HG03280 (cell line): ENCODE results near the gene MGME1.
A peak's percentile ranks its signal among the peaks of the same experiment; 100 is the strongest.

Experiments used
- ATAC-seq: cut with Tn5 transposase; IDR thresholded peaks from one replicate; pipeline ENCODE4 v1.9.1; 2021; ENCODE audit warnings: mild to moderate bottlenecking, moderate library complexity; ENCODE audit not compliant: unreplicated experiment

The MGME1 gene, protein sequence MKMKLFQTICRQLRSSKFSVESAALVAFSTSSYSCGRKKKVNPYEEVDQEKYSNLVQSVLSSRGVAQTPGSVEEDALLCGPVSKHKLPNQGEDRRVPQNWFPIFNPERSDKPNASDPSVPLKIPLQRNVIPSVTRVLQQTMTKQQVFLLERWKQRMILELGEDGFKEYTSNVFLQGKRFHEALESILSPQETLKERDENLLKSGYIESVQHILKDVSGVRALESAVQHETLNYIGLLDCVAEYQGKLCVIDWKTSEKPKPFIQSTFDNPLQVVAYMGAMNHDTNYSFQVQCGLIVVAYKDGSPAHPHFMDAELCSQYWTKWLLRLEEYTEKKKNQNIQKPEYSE

GRCh38 chr20:17968366-17969277 is at the start of gene MGME1, which contains the start of gene SNX5:
MGME1 (plus strand) TSS chr20:17969018; CDS start chr20:17969860, 842 bp downstream.
SNX5 (minus strand) TSS chr20:17968794; CDS start chr20:17968425, 369 bp downstream.
- peak; percentile 82 for ATAC-seq

DNA sequence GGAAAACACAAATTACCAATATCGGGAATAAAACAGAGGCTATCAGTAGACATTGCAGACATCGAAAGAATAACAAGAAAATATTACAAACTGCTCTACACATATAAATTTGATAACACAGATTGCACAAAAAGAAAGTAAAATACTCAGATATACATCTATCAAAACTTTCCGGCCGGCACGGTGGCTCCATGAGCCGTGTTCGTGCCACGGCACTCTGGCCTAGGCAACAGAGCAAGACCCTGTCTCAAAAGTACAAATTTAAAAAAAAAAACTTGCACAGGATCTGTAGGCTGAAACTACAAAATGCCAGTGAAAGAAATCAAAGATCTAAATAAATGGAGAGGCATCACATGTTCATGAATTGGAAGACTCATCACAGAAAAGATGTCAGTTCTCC is 49.7 kb upstream of the MGME1 start:
- no peak for ATAC-seq

DNA sequence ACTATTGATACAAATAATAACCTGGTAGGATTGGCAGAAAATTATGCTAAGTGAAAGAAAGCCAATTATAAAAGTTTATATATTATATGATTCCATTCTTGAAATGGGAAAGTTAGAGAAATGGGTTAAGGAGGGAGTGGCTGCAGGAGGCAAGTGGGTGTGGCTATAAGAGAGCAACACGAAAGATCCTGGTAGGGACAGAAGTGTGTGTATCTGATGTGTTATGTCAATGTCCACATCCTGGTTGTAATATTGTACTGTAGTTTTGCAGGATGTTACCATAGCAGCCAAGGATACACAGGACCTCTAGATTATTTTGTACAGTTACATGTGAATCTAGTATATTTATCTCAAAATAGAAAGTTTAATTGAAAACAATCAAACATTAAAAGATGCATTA is 47.0 kb upstream of the MGME1 start:
- no peak for ATAC-seq

GRCh38 chr20:17925141-17925939 is 43.5 kb upstream of the MGME1 start:
- ATAC-seq = no peak

DNA sequence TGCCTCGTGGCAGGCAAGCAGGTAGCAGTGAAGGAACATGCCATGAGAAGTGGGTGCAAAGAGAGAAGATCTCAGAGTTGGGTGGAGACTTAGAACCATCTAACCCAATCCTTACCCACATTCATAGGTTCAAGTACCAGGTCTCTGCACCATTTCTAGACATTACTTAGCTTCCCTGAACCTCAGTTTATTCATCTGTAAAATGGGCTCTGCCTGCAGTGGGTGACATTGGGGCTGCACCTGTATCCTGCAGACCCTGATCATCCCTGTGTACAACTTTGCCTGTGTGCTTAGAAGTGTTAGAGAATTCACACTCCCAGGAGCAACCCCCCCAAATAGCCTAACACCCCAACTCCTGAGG is 42.9 kb upstream of the MGME1 start:
- ATAC-seq = no peak

- no peak for ATAC-seq
These were observed 40.6 kb upstream of the MGME1 start for GRCh38 chr20:17928211-17928611.

- no peak for ATAC-seq
These were observed 40.0 kb upstream of the MGME1 start for GRCh38 chr20:17928633-17929311.

DNA sequence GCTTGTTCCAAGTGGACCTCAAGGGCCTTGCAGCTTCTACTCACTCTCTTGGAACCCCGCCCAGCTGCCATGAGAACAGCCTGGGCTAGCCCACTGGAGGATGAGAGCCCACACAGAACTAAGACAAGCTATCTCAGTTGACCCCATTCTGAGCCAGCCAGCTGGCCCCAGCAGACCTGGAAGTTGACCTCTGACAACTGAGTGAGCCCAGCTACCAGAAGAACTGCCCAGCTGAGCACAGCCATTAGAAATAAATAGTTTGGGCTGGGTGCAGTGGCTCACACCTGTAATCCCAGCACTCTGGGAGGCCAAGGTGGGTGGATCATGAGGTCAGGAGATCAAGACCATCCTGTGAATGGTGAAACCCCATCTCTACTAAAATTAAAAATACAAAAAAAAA is 37.3 kb upstream of the MGME1 start:
- ATAC-seq = no peak

DNA sequence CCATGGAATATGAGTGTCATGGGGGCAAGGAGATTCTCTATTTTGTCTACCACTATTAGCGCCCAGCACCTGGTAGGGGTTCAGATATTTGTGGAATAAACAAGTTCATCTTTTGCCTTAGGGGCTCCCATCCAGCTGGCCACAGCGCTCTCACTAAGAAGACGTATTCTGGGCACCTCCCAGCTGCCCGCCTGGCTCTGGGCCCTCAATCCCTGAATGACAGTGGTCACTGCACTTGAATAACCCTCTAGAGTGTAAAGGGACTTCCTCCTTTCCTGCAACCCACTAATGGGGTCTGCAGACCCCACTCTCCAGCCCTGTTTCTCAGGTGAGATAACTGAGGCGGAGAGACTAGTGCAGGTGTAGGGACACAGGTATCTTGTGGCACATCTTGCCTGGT is 36.4 kb upstream of the MGME1 start:
- ATAC-seq = no peak

DNA sequence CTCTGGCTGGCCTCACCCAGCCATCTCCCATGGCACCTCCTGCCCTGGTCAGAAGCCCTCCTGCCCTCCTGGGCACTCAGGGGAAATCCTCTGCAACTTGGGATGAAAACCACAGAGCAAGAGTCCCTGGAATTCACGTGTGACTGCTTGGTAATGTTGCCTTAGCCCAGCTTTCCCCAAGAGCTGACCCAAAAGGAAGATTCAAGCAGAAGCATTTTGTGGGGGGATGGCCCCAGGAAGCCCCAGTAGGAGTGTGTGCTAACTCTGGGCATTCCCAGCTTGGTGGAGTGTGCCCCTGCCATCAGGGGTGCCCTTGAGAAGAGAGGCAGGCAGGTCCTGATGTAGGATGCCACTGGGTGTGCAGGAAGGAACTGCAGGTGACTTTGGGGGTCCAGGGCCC is 35.7 kb upstream of the MGME1 start:
- ATAC-seq = no peak

DNA sequence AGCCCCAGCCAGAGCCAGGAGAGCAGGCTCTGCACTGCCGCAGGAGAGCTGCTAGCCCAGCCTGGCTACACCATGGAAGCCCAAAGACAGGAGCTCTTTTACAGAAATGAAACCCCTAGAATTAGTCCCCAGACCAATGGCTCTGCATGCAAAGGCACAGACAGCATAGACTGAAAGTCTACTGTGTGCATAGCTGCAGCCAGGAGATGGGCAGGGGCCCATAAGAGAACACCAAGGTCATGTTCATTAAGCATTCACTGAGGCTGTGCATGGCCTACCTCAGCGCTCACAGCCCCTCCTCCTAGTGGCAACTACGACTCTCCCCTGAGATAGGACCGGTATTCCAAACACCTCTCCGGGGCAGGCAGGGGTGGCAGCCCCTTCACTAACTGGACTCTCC is 35.1 kb upstream of the MGME1 start:
- ATAC-seq = no peak

DNA sequence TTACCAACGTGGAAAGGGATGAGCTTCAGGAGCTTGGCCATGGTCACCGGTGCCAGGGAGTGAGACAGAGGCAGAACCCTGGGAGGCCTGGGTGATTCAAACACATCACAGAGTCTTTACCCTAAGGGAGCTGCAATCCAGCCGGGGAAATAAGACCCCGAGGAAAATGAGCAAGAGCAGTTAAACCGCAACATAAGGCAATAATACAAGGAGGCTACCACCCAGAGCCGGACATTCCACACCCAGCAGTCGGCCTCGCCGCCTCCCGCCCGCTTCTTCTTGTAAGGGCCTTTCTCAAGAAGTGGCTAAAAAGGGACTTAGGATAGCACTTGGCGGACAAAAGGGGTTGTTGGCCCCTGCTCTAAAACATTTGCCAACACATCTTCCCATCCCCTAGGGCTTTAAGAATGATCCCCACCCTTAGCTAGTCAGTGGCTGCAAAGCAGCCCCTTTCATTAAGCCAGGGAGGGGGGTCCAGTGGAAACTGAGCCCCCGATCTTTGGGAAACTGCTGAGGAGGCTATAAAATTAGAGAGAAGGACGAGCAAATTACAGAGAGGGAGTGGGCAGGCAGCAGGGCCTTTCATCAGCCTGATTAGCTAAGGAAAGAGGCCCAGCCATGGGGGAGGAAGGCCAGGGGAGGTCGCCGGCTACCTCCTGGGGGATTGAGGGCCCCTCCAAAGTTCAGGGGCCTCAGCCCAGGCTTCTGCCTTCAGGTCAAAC is 34.5 kb upstream of the MGME1 start:
- ATAC-seq = no peak

- no peak for ATAC-seq
These were observed 33.6 kb upstream of the MGME1 start for GRCh38 chr20:17935186-17935585.

GRCh38 chr20:17935761-17936160 is 33.1 kb upstream of the MGME1 start:
- no peak for ATAC-seq

DNA sequence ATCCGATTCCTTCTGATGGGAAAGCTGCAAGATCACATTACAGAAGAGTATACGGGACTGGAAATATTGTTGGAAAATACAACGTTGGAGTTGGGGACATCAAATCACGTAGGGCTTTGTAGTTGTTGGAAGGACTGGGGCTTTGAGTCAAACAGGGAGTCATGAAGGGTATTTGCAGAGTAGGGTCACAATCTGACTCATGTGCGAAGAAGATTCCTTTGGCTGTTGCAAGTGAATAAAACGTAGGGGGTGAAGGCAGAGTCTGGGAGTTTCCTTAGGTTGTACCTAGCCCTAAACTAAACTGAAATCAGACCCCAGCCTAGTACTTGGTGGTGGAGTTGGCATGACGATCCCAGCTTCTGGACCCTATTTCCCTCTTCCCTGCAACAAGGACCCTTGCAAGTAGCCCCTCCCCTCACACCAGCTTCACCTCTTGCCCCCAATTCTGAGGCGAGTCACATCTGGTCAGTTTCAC is 32.5 kb upstream of the MGME1 start:
- no peak for ATAC-seq

DNA sequence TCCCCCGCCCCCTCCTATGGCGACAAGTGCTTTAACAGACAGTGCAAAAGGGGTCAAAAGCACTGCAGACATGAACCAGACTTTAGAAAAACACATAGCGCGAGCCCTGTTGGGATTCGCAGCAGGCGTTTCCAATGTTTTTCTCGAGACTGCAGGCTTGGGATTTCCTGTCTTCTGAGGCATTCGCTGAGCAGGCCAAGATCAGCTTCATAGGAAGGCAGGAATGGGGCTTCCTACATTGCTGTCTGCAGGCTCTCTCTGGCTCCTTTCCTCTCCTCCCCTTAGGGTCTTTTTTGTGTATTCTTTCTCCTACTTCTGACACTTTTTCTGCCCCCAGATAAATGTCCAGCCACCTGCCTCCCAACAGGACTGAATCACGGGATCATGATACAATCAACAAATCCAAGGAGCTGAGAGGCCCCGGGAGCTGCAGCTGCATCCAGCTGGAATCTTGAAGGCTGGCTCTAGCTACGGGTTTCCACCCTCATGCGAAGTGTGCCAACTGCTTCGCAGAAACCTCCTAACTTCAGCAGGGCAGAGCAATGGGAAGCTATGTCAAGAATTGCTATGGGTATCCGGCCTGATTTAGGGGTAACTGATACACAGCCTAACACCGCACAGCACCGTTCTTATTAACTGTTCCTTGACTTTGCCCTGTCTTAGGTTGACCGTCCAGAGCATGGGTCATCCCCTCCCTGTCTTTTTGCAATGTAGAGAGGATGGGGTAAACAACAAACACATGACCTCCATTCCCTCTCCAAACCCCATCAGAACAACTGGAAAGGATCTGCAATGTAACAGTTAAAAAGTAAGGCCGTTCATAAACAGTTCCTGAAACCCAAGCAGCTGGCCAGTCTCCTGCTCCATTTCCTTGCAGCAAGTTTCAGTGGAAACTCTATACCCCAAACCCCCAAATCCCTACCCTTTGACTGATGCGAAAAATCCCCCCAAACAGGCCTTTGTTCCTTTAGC is 31.8 kb upstream of the MGME1 start:
- no peak for ATAC-seq

GRCh38 chr20:17938871-17939619 is 29.8 kb upstream of the MGME1 start:
- ATAC-seq = peak; percentile 76

GRCh38 chr20:17939622-17940223 is 29.1 kb upstream of the MGME1 start:
- ATAC-seq = no peak
